DMS 273 treated with DMSO at 0.1 percent for 48 hours (cell line): ENCODE measurements around the gene TNFRSF9.

Source experiments
- DNase-seq: peaks from one replicate; lab custom pipeline; 2025; lab: John Stamatoyannopoulos, UW

Gene TNFRSF9

GRCh38 chr1:7916501-7916830 lies 24.2 kb downstream of the TNFRSF9 start:
- DNase-seq: no peak

- DNase-seq: no peak
Observed at GRCh38 chr1:7915826-7916500, 24.7 kb downstream of the TNFRSF9 start.

GRCh38 chr1:7912743-7913557 lies 27.7 kb downstream of the TNFRSF9 start:
- DNase-seq: no peak

- DNase-seq: no peak
Observed at GRCh38 chr1:7912145-7912544, 28.5 kb downstream of the TNFRSF9 start.

GRCh38 chr1:7905262-7905661 lies 35.4 kb downstream of the TNFRSF9 start:
- DNase-seq: no peak

- DNase-seq: peak; percentile 46
Observed at GRCh38 chr1:7902478-7903085, 38.1 kb downstream of the TNFRSF9 start.

GRCh38 chr1:7899741-7900140 lies 40.9 kb downstream of the TNFRSF9 start:
- DNase-seq: no peak

DNA sequence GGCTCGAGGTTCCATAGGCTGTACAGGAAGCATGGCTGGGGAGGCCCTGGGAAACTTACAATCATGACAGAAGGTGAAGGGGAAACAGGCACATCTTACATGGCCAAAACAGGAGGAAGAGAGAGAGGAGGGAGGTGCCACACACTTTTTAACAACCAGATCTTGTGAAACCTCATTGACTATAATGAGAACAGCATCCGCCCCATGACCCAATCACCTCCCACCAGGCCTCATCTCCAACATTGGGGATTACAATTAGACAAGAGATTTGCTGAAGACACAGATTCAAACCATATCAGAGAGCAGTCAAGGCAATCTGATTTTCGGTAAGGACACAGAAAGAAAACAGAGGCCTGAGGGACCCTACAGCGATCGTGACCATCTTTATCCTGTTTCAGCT lies 41.7 kb downstream of the TNFRSF9 start:
- no peak for DNase-seq

GRCh38 chr1:7896994-7897393 lies 43.6 kb downstream of the TNFRSF9 start:
- no peak for DNase-seq

GRCh38 chr1:7893529-7894180 lies 47.0 kb downstream of the TNFRSF9 start:
- DNase-seq: no peak

GRCh38 chr1:7891804-7892203 lies 48.8 kb downstream of the TNFRSF9 start:
- DNase-seq: no peak

- no peak for DNase-seq
Observed at GRCh38 chr1:7890853-7891252, 49.8 kb downstream of the TNFRSF9 start.

DNA sequence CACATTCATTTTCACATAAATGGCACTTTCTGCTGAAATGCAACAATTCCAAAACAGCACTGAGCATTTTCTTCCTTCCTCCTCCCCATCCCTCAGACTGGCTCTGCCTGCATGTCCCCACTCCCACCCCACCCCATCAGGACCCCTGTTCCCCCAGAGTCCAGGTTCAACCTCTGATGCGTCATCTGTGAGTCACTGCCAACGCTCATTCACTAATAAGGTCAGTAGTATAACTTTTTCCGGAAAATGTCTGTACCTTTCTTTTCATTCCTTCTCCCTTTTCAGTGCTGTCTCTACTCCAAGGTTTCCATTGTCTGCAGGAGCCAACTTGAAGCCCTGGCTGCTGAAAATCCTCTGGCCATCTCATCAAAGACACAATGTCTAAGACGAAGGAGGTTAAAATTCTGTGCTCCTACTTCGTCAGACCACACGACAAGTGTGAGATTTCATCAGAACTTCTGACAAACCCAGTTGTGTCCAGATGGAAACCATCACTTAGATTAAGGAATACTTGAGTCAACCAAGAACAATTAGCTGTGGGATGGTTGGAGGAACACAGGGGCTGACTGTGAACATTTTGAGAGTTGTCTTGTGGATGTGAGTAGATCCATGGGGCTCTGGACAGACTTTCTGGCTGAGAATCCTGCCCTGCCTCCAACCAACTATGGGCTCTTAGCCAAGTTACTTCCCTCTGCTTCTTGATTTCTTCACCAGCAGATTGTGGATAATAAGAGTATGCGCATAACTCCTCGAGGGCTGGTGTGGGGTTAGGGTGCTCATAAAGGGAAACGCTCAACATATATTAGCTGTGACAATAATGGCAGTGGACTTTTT lies 52.2 kb downstream of the TNFRSF9 start:
- DNase-seq: peak; percentile 25

DNA sequence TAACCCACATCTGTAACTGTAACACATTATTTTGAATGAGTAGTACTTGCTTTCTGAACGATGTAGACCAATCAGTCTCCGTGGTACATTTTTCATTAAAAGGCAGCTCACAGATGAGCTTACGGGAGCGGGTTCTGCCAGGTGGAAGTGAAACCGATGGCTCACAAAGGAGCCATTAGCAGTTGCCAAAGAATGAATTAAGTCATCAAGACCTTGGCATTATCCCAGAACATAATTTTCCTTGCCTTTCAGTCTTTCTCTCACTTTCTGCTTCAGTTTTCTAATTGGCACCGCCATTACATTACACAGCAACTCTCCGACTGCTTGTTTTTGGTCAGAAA lies 54.3 kb downstream of the TNFRSF9 start:
- peak; percentile 27 for DNase-seq

GRCh38 chr1:7885513-7886404 lies 54.9 kb downstream of the TNFRSF9 start:
- no peak for DNase-seq

GRCh38 chr1:7884757-7885156 lies 55.9 kb downstream of the TNFRSF9 start:
- no peak for DNase-seq

- no peak for DNase-seq
Observed at GRCh38 chr1:7879228-7879627, 61.4 kb downstream of the TNFRSF9 start.

DNA sequence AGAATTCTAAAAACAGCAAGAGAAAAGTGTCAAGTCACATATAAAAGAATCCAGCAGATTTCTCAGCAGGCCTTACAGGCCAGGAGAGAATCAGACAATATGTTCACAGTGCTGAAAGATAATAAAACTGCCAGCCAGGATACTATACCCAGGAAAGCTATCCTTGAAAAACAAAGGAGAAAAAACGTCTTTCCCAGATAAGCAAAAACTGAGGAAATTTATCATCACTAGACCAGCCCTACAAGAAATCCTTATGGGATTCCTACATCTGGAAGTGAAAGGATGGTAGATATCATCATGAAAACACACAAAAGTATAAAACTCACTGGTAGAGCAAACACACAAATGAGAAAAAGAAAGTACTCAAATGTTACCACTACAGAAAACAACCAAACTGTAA lies 62.6 kb downstream of the TNFRSF9 start:
- no peak for DNase-seq

DNA sequence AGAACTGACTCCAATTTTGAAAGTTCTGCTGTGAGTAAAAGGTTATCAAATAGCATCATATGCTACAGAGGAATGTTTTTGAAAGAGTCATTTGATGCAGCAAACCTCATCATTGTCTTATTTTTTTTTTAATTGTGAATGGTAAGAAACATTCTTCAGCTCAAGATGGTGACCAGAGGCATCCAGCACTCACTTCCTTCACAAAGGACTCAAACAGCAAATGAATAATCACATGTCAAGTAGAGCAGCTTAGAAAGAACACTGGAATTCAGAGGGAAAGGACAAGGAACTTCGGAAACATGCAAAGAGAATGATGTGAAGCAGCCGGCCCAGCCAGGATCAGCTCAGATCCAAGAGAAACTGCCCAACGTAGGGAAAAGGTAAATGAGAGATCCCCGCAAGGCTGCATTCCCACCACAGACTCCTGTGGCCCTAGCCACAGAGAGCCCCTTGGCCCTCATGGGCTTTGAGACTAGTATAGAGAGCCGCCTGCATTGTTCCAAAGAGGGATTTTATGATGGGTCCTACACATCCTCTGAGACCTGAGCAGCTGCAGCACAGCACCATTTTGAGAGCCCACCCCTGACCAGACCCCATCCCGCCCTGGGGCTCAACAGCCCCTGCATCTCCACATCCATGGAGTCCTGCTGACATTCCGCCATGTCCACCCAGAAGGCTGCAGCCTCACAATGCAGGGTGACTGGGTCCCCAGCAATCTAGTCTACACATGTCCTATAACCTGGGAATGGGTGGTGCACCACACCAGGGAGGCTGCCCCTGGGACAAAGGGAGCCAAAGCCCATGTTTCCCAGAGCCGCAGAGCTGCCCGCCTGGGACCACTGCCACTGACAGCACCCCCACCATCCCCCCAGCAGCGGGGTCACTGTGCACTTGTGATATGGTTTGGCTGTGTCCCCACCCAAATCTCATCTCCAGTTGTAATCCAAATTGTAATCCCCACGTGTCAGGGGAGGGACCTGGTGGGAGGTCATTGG lies 66.5 kb downstream of the TNFRSF9 start:
- no peak for DNase-seq

DNA sequence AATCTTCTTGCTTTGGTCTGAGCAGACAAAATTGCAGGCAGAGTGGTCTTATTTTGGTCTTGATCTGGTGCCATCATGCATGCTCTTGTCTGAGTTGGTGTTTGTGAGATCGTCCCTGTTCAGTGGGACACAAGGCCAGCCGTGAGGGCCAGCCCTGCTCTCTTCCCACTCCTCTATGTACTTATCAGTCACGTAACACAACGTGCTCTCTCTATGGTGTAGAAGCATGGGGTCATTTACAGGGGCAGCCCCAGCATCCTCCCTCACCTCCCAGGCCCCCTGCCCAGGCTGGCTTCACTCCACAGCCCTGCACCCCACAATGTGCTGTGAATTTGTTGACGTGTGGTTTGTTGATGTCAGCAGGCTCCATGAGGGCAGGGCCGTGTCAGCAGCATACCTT lies 69.5 kb downstream of the TNFRSF9 start:
- no peak for DNase-seq
